GM23338 (cell line): Measurements from ENCODE around the gene SUPT3H. TPM values are rescaled to one million over a fixed set of nuclear protein-coding genes. Genes with fewer than 3 reads are reported as not detected.

Source experiments
- ATAC-seq: fragments of 200-7000 bp; cut with Tn5 transposase; 3 replicates; pipeline ENCODE4 v1.9.1; 2020
- DNase-seq: peaks from one replicate; pipeline ENCODE4 v3.0.0-alpha.2; 2015; ENCODE audit warnings: low spot score
- H2AFZ ChIP-seq: fragments of 200-600 bp; sonication (generic); 2 replicates; pipeline ENCODE4 v1.8.0; 2016; ENCODE audit warnings: antibody characterized with exemption, mild to moderate bottlenecking, moderate library complexity
- H3F3A ChIP-seq: fragments of 200-600 bp; sonication (generic); replicated peaks from 2 replicates; pipeline ENCODE4 v1.8.0; 2017; ENCODE audit warnings: antibody characterized with exemption, mixed run types, low read depth
- H3K27ac ChIP-seq: fragments of 200-600 bp; sonication (generic); 2 replicates; pipeline ENCODE4 v1.6.1; 2016; ENCODE audit warnings: low read depth
- H3K27me3 ChIP-seq: fragments of 200-600 bp; sonication (generic); 2 replicates; pipeline ENCODE4 v1.8.0; 2016; ENCODE audit warnings: mild to moderate bottlenecking, mixed run types, moderate library complexity; ENCODE audit not compliant: insufficient read depth
- H3K36me3 ChIP-seq: fragments of 200-600 bp; sonication (generic); 2 replicates; pipeline ENCODE4 v1.8.0; 2016; ENCODE audit warnings: mild to moderate bottlenecking; ENCODE audit not compliant: insufficient read depth
- H3K4me1 ChIP-seq: fragments of 200-600 bp; sonication (generic); 2 replicates; pipeline ENCODE4 v1.8.0; 2016; ENCODE audit warnings: mild to moderate bottlenecking, moderate library complexity; ENCODE audit not compliant: insufficient read depth
- H3K4me2 ChIP-seq: fragments of 200-600 bp; sonication (generic); 2 replicates; pipeline ENCODE4 v1.7.1; 2017; ENCODE audit warnings: mixed run types
- H3K4me3 ChIP-seq: fragments of 200-600 bp; sonication (generic); 2 replicates; pipeline ENCODE4 v1.6.1; 2016; ENCODE audit warnings: mixed run types
- H3K79me2 ChIP-seq: fragments of 200-600 bp; sonication (generic); replicated peaks from 2 replicates; pipeline ENCODE4 v1.8.0; 2017; ENCODE audit warnings: mild to moderate bottlenecking; ENCODE audit not compliant: insufficient read depth
- H3K9me2 ChIP-seq: fragments of 200-600 bp; sonication (generic); 2 replicates; pipeline ENCODE4 v1.8.0; 2017; ENCODE audit not compliant: insufficient read depth
- H4K20me1 ChIP-seq: fragments of 200-600 bp; sonication (generic); replicated peaks from 2 replicates; pipeline ENCODE4 v1.8.0; 2017; ENCODE audit warnings: mild to moderate bottlenecking; ENCODE audit not compliant: insufficient read depth
- H3K27ac Mint-ChIP-seq: 2 replicates; pipeline ENCODE4 v1.8.0; 2020; ENCODE audit warnings: inconsistent platforms, mild to moderate bottlenecking, moderate library complexity, mixed read lengths
- H3K27me3 Mint-ChIP-seq: 3 replicates; pipeline ENCODE4 v1.8.0; 2022; ENCODE audit warnings: low read depth, mild to moderate bottlenecking, moderate library complexity, mixed read lengths, inconsistent platforms; ENCODE audit not compliant: insufficient read depth, poor library complexity
- H3K36me3 Mint-ChIP-seq: 3 replicates; pipeline ENCODE4 v1.8.0; 2021; ENCODE audit warnings: low read depth, mild to moderate bottlenecking, inconsistent platforms, moderate library complexity, mixed read lengths
- H3K4me1 Mint-ChIP-seq: 3 replicates; pipeline ENCODE4 v1.8.0; 2020; ENCODE audit warnings: mild to moderate bottlenecking, inconsistent platforms, mixed read lengths
- H3K4me3 Mint-ChIP-seq: 3 replicates; pipeline ENCODE4 v1.8.0; 2021; ENCODE audit warnings: moderate library complexity, mild to moderate bottlenecking, inconsistent platforms, mixed read lengths
- H3K9me3 Mint-ChIP-seq: 3 replicates; pipeline ENCODE4 v1.8.0; 2020; ENCODE audit warnings: moderate library complexity, mild to moderate bottlenecking, inconsistent platforms, mixed read lengths
- EZH2 ChIP-seq: fragments of 200-600 bp; sonication (generic); IDR thresholded peaks from one replicate; pipeline ENCODE4 v1.8.0; 2017; ENCODE audit warnings: antibody characterized with exemption, mild to moderate bottlenecking, low read depth; ENCODE audit not compliant: unreplicated experiment
- EZH2phosphoT487 ChIP-seq: fragments of 200-600 bp; sonication (generic); IDR thresholded peaks from one replicate; pipeline ENCODE4 v1.8.1; 2018; ENCODE audit warnings: antibody characterized with exemption; ENCODE audit not compliant: unreplicated experiment
- JUNB ChIP-seq: IDR thresholded peaks from one replicate; pipeline ENCODE4 v1.6.1; 2016; ENCODE audit warnings: antibody characterized with exemption; ENCODE audit not compliant: unreplicated experiment
- NANOG ChIP-seq: IDR thresholded peaks from 2 replicates; pipeline ENCODE4 v1.6.1; 2016; ENCODE audit warnings: antibody characterized with exemption, borderline replicate concordance
- POLR2AphosphoS5 ChIP-seq: IDR thresholded peaks from 2 replicates; pipeline ENCODE4 v1.6.1; 2016; ENCODE audit warnings: antibody characterized with exemption, low read depth
- ZNF114 ChIP-seq: fragments of 250-450 bp; sonication (Bioruptor Pico); IDR thresholded peaks from 2 replicates; pipeline ENCODE4 v1.5.0; 2020; ENCODE audit warnings: mild to moderate bottlenecking, moderate library complexity
- ZNF331 ChIP-seq: fragments of 250-450 bp; sonication (Bioruptor Pico); IDR thresholded peaks from 2 replicates; pipeline ENCODE4 v1.5.0; 2020; ENCODE audit warnings: low read depth, mild to moderate bottlenecking, moderate library complexity
- polyA plus RNA-seq: library from polyadenylated mRNA; unstranded; fragments of >200 nt; fragmentation: Nextera tagmentation; extraction: Ambion mirVana; gene quantifications from 2 replicates; pipeline ENCODE4 v1.2.1, GENCODE V29; 2016
- total RNA-seq: library from RNA; depleted of rRNA; stranded (reverse); fragments of >200 nt; shearing (Covaris generic); gene quantifications from 2 replicates; pipeline ENCODE4 v1.2.3, GENCODE V29; 2014
- TF ChIP-seq, protein P1 (sequence below): IDR thresholded peaks from 2 replicates; pipeline ENCODE4 v1.6.1; 2016; ENCODE audit warnings: antibody characterized with exemption
- TF ChIP-seq, protein P2 (sequence below): IDR thresholded peaks from one replicate; pipeline ENCODE4 v1.6.1; 2018; ENCODE audit warnings: antibody characterized with exemption; ENCODE audit not compliant: unreplicated experiment

Gene SUPT3H
- total and polyA plus RNA-seq, 2 experiments from 2014 or later, result 11.4 to 30.1 TPM

DNA sequence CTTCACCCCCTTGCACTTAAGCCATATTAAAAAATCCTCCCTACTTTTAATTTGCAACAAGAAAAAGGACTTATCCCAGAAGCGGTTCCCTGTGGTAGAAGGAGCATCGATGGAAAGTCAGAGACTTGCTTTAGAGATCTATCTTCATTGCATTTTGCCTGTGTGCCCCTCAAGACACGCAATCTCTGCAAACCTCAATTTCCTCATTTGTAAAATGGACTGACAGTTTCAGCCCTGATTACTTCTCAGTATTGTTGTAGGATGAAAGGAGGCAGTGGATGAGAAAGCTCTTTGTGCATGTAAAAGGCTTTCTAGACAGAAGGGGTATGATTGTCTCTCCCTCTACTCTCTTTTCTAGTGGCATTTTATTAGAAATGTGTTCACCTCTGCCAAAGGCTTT is 580.0 kb downstream of the SUPT3H start (continued):
- TF ChIP-seq, protein P1, sequence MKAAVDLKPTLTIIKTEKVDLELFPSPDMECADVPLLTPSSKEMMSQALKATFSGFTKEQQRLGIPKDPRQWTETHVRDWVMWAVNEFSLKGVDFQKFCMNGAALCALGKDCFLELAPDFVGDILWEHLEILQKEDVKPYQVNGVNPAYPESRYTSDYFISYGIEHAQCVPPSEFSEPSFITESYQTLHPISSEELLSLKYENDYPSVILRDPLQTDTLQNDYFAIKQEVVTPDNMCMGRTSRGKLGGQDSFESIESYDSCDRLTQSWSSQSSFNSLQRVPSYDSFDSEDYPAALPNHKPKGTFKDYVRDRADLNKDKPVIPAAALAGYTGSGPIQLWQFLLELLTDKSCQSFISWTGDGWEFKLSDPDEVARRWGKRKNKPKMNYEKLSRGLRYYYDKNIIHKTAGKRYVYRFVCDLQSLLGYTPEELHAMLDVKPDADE, result no peak
- TF ChIP-seq EZH2, result no peak
- no peak for TF ChIP-seq NANOG
- TF ChIP-seq ZNF331 (CRISPR knock-in tag), result no peak
- TF ChIP-seq EZH2phosphoT487, result no peak
- TF ChIP-seq POLR2AphosphoS5, result no peak
- no peak for TF ChIP-seq ZNF114 (CRISPR knock-in tag)

DNA sequence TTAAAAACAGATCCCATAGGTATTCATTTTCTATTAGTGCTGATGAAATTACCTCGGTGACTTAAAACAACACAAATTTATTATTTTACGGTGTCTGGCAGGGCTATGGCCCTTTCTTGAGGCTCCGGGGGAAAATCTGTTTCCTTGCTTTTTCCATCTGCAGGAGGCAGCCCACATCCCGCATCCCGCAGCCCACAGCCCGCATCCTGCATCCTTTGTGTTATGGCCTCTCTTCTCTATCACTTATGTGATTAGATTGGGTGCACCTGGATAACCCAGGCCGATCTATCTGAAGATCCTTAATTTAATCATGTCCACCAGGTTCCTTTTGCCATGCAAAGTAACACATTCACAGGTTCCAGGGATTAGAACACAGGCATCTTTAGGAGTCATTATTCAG is 582.4 kb downstream of the SUPT3H start:
- no peak overlapping the region for H3K27ac Mint-ChIP-seq
- no peak for ATAC-seq

More for the DNA sequence above, 582.4 kb downstream of the SUPT3H start:
- no peaks in the 10 kb centered on the region for H3F3A ChIP-seq
- Mint-ChIP-seq H3K36me3 (no peaks in the 10 kb centered on the region; the same call in 2 of the 3 replicates), H3K4me3 (no peak overlapping the region), H3K4me1 (peaks cover 14% of the 10 kb centered on the region; the same call in 2 of the 3 replicates), H3K9me3 (no peaks in the 10 kb centered on the region), H3K27me3 (no peaks in the 10 kb centered on the region)
- no peak for DNase-seq
- no peak overlapping the region for H3K27ac ChIP-seq
- TF ChIP-seq, protein P2, sequence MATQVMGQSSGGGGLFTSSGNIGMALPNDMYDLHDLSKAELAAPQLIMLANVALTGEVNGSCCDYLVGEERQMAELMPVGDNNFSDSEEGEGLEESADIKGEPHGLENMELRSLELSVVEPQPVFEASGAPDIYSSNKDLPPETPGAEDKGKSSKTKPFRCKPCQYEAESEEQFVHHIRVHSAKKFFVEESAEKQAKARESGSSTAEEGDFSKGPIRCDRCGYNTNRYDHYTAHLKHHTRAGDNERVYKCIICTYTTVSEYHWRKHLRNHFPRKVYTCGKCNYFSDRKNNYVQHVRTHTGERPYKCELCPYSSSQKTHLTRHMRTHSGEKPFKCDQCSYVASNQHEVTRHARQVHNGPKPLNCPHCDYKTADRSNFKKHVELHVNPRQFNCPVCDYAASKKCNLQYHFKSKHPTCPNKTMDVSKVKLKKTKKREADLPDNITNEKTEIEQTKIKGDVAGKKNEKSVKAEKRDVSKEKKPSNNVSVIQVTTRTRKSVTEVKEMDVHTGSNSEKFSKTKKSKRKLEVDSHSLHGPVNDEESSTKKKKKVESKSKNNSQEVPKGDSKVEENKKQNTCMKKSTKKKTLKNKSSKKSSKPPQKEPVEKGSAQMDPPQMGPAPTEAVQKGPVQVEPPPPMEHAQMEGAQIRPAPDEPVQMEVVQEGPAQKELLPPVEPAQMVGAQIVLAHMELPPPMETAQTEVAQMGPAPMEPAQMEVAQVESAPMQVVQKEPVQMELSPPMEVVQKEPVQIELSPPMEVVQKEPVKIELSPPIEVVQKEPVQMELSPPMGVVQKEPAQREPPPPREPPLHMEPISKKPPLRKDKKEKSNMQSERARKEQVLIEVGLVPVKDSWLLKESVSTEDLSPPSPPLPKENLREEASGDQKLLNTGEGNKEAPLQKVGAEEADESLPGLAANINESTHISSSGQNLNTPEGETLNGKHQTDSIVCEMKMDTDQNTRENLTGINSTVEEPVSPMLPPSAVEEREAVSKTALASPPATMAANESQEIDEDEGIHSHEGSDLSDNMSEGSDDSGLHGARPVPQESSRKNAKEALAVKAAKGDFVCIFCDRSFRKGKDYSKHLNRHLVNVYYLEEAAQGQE, result no peak
- no peak for TF ChIP-seq JUNB
- H3K79me2 ChIP-seq, result no peaks in the 10 kb centered on the region
- no peak overlapping the region for H3K4me2 ChIP-seq
- H3K4me1 ChIP-seq, result peaks cover 20% of the 10 kb centered on the region
- no peak overlapping the region for H2AFZ ChIP-seq
- no peaks in the 10 kb centered on the region for H3K36me3 ChIP-seq
- H3K9me2 ChIP-seq, result peaks cover 10% of the 10 kb centered on the region
- no peaks in the 10 kb centered on the region for H3K27me3 ChIP-seq
- H4K20me1 ChIP-seq, result no peaks in the 10 kb centered on the region
- no peak overlapping the region for H3K4me3 ChIP-seq
